DMS114 treated with DMSO at 0.1 percent for 48 hours (cell line): ENCODE measurements around the gene PIP5K1C.
"Not testable (repeated sequence)": the region's sequence is repeated elsewhere in the genome, so short reads cannot be mapped to it uniquely, and the experiment has no call there.

Source experiments
- DNase-seq: peaks from one replicate; lab custom pipeline; 2025; ENCODE audit not compliant: unreplicated experiment; lab: John Stamatoyannopoulos, UW

The PIP5K1C gene

DNA sequence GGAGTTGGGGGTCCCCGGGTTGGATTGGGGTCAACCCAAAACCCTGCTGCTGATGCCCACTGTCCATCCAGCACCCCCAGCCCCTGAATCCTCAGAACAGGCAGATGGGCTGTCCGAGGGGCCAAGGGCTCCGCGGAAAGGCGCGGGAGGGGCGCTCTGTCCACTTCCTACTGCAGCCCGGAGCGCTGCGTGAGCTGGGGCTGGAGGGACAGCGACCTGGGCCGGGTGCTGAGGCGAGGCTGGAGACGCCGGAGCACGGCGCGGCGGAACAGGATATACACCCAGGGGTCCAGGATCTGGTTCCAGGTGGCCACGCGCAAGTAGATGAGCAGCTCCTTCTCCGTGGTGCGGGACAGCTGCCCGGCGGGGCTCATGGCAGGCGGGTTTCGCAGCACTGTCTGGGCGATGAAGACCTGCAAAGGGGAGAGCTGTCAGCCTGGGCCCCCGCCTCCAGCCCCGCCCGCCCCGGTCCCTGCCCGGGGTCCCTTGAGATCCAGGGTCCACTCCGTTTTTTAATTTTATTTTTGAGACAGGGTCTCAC is 104.7 kb downstream of the PIP5K1C start:
- DNase-seq: no peak

DNA sequence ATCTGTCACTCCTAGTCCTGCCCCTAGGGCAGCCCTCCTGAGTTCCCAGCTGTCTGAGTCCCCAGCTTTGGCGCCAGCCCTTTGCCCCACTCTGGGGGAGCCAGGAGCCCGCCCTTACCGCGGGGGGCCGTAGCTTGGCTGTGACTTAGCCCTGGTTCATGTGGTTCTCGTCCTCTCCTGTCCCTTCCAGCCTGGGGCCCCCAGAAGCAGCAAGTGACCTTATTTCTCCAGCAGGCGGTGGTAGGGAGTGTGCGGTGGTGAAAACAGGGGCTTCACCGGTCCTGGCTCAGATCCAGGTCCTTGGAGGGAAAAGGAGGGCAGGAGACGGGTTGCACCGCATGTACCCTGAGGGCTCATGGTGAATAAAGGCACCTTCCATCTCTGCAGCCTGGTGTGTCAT is 107.1 kb downstream of the PIP5K1C start:
- no peak for DNase-seq

GRCh38 chr19:3591876-3592613 is 108.2 kb downstream of the PIP5K1C start:
- no peak for DNase-seq

GRCh38 chr19:3590991-3591659 is 109.1 kb downstream of the PIP5K1C start:
- DNase-seq: no peak

DNA sequence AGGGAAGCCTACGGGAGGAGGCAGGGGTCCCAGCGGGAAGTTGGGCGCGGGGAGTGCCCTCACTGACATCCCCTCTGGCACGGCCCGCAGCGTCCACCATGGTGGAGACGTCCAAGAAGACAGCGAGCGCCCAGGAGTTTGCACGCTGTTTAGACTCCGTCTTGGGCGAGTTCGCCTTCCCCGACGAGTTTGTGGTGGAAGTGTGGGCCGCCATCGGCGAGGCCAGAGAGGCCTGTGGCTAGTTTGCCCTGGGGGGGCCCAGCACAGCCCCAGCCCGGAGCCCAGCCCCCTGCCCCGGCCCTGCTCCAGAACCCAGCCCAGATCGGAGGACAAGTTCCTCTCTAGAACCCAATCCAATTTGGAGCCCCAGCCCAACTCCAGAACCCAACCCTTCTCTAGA is 110.3 kb downstream of the PIP5K1C start:
- no peak for DNase-seq

DNA sequence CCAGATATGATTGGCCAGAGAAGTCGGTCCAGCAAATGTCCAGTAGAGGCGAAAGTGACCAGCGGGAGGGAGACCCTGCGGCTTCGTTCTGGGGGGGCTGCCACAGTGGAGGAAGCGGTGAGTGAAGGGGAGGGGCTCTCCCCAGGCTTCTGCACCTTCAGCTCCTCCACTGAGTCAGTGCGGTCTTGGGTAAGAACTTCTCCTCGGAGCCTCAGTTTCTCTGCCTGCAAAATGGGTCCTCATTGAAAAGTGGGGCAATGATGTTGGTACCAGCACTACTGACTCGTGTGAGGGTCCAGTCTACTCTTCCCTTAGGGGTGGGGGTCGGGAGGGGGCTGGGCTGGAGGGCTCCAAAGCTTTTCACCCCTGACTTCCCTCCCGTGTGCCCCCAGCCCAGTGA is 110.8 kb downstream of the PIP5K1C start:
- DNase-seq: no peak

GRCh38 chr19:3586707-3587346 is 113.4 kb downstream of the PIP5K1C start:
- DNase-seq: no peak

DNA sequence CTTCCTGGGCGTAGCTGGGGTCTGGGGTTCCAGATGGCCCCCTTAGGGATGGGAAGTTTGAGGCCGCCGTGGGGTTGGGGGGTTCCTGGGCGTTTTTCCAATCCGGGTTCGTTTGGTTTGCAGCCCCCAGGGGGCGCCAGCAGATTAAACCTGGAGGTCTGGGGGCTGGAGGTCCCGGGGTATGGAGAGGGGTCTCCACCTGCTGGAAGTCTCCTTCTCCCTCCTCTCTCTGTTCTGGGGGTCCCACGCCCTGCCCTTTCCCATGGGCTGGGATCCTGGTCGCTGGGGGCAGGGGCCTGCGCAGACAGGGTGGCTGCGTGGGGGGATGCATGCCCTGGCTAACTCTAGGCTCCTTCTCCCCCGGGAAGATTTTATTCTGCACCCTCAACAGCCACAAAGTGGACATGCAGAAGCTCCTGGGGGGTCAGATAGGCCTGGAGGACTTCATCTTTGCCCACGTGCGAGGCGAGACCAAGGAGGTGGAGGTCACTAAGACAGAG is 114.1 kb downstream of the PIP5K1C start:
- DNase-seq: no peak

DNA sequence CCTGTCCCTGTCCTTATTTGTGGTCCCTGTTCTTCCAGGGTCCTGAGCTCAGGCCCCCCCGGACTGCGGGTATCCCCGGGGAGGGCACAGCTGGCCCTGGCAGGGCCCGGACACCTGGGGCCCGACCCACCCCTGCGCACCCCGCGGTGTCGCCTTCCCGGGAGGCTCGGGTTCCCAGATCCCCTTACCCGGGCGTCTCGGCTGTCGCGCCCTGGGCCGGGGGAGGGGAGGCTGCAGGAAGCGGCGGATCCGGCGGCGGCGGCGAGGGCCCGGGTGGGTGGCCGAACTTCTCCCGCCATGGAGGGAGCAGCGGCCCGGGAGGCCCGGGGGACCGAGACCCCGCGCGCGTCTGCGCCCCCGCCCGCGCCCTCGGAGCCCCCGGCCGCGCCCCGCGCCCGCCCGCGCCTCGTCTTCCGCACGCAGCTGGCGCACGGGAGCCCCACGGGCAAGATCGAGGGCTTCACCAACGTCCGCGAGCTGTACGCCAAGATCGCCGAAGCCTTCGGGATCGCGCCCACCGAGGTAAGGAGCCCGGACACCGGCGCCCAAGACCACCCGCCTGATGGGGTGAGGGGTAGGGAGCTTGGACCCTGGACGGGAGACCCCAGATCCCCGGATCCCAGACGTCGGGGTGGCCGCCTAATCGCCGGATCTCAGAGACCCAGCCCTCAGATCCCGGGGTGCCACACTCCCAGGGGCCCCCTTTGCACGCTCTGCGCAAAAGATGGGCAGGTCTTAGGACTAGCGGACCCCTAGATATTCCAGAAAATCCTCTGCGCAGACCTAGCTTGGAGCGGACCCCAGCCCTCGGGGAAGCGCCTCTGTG is 114.8 kb downstream of the PIP5K1C start, which contains the start of gene GIPC3:
Gene GIPC3, plus strand, starts transcription at position 178 of the 826 bp plus-strand sequence. Its CDS starts 120 bp downstream, at position 298.
- no peak for DNase-seq

- not testable (repeated sequence) for DNase-seq
Measured at GRCh38 chr19:3584036-3584802, 116.0 kb downstream of the PIP5K1C start.

GRCh38 chr19:3581792-3582191 is 118.5 kb downstream of the PIP5K1C start:
- not testable (repeated sequence) for DNase-seq
